ENCODE data around the gene KPNA4.

Gene KPNA4

DNA sequence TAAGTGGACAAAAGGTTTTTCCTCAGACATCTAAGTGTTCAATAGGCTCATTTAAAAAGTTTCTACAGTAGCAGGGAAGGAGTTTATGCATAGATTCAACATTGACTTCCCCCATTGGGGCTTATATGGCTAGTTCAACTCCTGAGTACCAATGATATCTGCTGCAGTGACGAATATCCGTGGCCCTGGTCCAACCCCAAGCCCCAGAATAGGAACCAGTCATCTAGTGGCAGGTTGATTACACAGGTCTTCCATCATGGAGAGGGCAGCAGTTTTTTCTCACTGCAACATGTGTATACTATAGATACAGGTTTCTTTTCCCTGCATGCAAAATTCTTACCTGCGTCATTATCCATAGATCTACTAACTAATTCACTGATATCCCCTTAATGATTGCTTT is 45.8 kb upstream of the KPNA4 start:
- Histone ChIP-seq H3K9me3 (ENCODE audit: control insufficient read depth, insufficient read depth, low read length) (no peaks in the 10 kb centered on the region), H3F3A (ENCODE audit: control insufficient read depth, insufficient read depth) (no peaks in the 10 kb centered on the region), H3K27me3 (ENCODE audit: control insufficient read depth, low read length) (peaks cover 7% of the 10 kb centered on the region; the same call in 1 of the 2 replicates), H3K4me1 (ENCODE audit: control insufficient read depth, low read length) (no peaks in the 10 kb centered on the region), H3K4me2 (ENCODE audit: low read length) (no peak overlapping the region), H3K4me3 (ENCODE audit: low read length) (no peak overlapping the region), H4K20me1 (ENCODE audit: control insufficient read depth, insufficient read depth, low read depth, low read length) (no peaks in the 10 kb centered on the region), H3K36me3 (ENCODE audit: control insufficient read depth, low read length) (no peaks in the 10 kb centered on the region), H3K27ac (ENCODE audit: low read depth, low read length) (no peak overlapping the region), H3K9me2 (replicated peaks; ENCODE audit: control insufficient read depth, low read length) (no peaks in the 10 kb centered on the region), H3K79me2 (ENCODE audit: control insufficient read depth, low read length) (no peaks in the 10 kb centered on the region)
- TF ChIP-seq, protein P1, sequence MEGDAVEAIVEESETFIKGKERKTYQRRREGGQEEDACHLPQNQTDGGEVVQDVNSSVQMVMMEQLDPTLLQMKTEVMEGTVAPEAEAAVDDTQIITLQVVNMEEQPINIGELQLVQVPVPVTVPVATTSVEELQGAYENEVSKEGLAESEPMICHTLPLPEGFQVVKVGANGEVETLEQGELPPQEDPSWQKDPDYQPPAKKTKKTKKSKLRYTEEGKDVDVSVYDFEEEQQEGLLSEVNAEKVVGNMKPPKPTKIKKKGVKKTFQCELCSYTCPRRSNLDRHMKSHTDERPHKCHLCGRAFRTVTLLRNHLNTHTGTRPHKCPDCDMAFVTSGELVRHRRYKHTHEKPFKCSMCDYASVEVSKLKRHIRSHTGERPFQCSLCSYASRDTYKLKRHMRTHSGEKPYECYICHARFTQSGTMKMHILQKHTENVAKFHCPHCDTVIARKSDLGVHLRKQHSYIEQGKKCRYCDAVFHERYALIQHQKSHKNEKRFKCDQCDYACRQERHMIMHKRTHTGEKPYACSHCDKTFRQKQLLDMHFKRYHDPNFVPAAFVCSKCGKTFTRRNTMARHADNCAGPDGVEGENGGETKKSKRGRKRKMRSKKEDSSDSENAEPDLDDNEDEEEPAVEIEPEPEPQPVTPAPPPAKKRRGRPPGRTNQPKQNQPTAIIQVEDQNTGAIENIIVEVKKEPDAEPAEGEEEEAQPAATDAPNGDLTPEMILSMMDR (IDR thresholded peaks at IDR 0.05; ENCODE audit: low read depth, low read length, poor library complexity, severe bottlenecking) = no peak
- TF ChIP-seq EZH2phosphoT487 (IDR thresholded peaks at IDR 0.05; ENCODE audit: borderline replicate concordance, low read length) = no peak

DNA sequence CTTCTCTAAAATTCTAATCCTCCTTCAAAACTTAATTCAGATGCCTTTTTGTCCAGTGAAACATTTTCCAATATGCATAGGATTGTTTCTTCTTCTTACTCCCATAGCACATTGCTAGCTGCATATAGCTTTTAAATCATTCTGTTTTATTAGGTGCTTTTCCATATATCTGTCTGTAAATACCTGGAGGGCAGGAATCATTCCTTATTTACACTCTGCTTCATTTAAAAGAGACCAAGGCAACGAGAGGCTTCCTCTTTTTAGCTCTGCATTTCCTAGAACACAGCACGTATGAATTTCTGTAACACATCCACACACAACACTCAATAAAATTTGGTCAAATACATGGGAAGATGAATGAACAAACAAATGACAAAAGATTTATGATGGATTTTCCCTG is 43.5 kb upstream of the KPNA4 start:
- no peak for TF ChIP-seq EZH2phosphoT487 (IDR thresholded peaks at IDR 0.05; ENCODE audit: borderline replicate concordance, low read length)
- TF ChIP-seq, protein P1 (IDR thresholded peaks at IDR 0.05; ENCODE audit: low read depth, low read length, poor library complexity, severe bottlenecking) = no peak
- H4K20me1 ChIP-seq (ENCODE audit: control insufficient read depth, insufficient read depth, low read depth, low read length) = no peaks in the 10 kb centered on the region
- no peaks in the 10 kb centered on the region for H3K9me2 ChIP-seq (replicated peaks; ENCODE audit: control insufficient read depth, low read length)
- H3K27me3 ChIP-seq (ENCODE audit: control insufficient read depth, low read length) = 0 out of 2 replicates have a peak, but pooled peaks cover 3% of the 10 kb centered on the region
- H3K4me2 ChIP-seq (ENCODE audit: low read length) = no peak overlapping the region
- H3K79me2 ChIP-seq (ENCODE audit: control insufficient read depth, low read length) = no peaks in the 10 kb centered on the region
- H3K27ac ChIP-seq (ENCODE audit: low read depth, low read length) = no peak overlapping the region
- H3K9me3 ChIP-seq (ENCODE audit: control insufficient read depth, insufficient read depth, low read length) = no peaks in the 10 kb centered on the region
- no peaks in the 10 kb centered on the region for H3K4me1 ChIP-seq (ENCODE audit: control insufficient read depth, low read length)
- no peak overlapping the region for H3K4me3 ChIP-seq (ENCODE audit: low read length)
- no peaks in the 10 kb centered on the region for H3F3A ChIP-seq (ENCODE audit: control insufficient read depth, insufficient read depth)
- no peaks in the 10 kb centered on the region for H3K36me3 ChIP-seq (ENCODE audit: control insufficient read depth, low read length)

DNA sequence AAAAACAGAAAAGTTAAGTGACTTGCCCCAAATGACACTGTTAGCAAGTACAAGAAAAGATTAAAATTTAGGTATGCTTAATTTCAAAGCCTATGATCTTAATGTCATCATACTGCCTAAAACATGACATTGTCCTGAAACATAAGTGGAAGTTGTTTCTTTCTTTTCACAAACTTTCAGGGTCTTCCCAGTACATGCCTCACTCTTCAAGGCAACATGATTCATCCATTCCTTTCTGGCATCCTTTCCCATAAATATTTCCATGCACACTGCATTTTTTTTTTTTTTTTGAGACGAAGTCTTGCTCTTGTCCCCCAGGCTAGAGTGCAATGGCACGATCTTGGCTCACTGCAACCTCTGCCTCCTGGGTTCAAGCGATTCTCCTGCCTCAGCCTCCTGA is 42.5 kb upstream of the KPNA4 start:
- H4K20me1 ChIP-seq (ENCODE audit: control insufficient read depth, insufficient read depth, low read depth, low read length) = no peaks in the 10 kb centered on the region
- no peaks in the 10 kb centered on the region for H3K36me3 ChIP-seq (ENCODE audit: control insufficient read depth, low read length)
- 0 out of 2 replicates have a peak, but pooled peaks cover 3% of the 10 kb centered on the region for H3K27me3 ChIP-seq (ENCODE audit: control insufficient read depth, low read length)
- H3K4me3 ChIP-seq (ENCODE audit: low read length) = no peak overlapping the region
- no peaks in the 10 kb centered on the region for H3K4me1 ChIP-seq (ENCODE audit: control insufficient read depth, low read length)
- no peak overlapping the region for H3K4me2 ChIP-seq (ENCODE audit: low read length)
- H3K9me3 ChIP-seq (ENCODE audit: control insufficient read depth, insufficient read depth, low read length) = no peaks in the 10 kb centered on the region
- TF ChIP-seq, protein P1 (IDR thresholded peaks at IDR 0.05; ENCODE audit: low read depth, low read length, poor library complexity, severe bottlenecking) = no peak
- TF ChIP-seq EZH2phosphoT487 (IDR thresholded peaks at IDR 0.05; ENCODE audit: borderline replicate concordance, low read length) = no peak
- H3K79me2 ChIP-seq (ENCODE audit: control insufficient read depth, low read length) = no peaks in the 10 kb centered on the region
- no peaks in the 10 kb centered on the region for H3F3A ChIP-seq (ENCODE audit: control insufficient read depth, insufficient read depth)
- H3K9me2 ChIP-seq (replicated peaks; ENCODE audit: control insufficient read depth, low read length) = no peaks in the 10 kb centered on the region
- H3K27ac ChIP-seq (ENCODE audit: low read depth, low read length) = no peak overlapping the region
